HG02970 (cell line): ENCODE results near the gene LIN9.

Experiments
- ATAC-seq: cut with Tn5 transposase; IDR thresholded peaks from one replicate; pipeline ENCODE4 v1.9.1; 2021; ENCODE audit warnings: mild to moderate bottlenecking, moderate library complexity, moderate number of reproducible peaks; ENCODE audit not compliant: unreplicated experiment, low FRiP score

The LIN9 gene

DNA sequence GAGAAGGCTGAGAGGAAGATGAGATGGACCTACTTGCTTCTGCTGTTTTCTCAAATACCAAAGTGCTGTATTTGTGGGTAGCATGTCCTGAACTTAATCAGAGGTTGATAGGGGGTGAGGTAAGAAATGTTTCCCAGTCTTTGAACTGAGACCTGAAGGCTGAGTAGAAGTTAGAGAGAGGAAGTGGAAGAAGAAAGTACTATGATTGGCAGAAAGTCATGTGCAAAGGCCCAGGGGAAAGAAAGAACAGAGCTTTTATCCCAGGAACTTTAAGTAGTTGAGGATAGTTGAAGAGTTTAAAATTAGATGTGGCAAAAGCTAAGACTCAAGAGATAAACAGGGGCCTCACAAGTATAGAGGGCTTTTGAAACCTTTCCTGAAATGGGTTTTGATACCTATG lies 15.5 kb upstream of the LIN9 start:
- ATAC-seq: no peak

- no peak for ATAC-seq
These were observed 14.0 kb upstream of the LIN9 start for GRCh38 chr1:226322986-226323385.

GRCh38 chr1:226320930-226321329 lies 12.0 kb upstream of the LIN9 start:
- no peak for ATAC-seq

- no peak for ATAC-seq
These were observed 9.5 kb upstream of the LIN9 start for GRCh38 chr1:226318471-226318870.

DNA sequence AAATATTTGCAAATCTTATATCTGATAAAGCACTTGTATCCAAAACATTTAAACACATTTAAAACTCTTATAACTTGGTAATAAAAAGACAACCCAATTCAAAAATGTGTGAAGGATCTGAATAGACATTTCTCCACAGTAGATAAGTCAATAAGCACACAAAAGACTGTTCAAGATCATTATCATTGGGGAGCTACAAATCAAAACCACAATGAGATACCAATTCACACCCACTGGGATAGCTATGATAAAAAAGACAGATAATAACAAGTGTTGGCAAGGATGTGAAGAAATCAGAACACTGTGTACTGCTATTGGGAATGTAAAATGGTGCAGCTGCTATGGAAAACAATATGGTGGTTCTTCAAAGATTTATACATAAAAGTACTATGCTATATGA lies 5.1 kb upstream of the LIN9 start:
- no peak for ATAC-seq

GRCh38 chr1:226312065-226312464 lies 3.1 kb upstream of the LIN9 start:
- ATAC-seq: no peak

DNA sequence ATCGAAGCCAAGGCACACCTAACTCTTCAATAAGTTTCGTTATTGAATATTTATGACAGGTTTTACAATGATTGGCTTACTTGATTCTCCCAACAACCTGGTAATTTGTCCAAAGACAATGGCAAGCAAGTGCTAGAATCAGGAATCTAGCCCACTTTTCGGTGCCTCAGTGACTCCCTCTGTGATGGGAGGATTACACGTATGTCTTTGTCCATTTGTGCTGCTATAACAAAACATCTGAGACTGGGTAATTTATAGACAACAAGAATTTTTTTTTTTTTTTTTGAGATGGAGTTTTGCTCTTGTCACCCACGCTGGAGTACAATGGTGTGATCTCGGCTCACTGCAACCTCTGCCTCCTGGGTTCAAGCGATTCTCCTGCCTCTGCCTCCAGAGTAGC lies 2.4 kb upstream of the LIN9 start:
- ATAC-seq: no peak

DNA sequence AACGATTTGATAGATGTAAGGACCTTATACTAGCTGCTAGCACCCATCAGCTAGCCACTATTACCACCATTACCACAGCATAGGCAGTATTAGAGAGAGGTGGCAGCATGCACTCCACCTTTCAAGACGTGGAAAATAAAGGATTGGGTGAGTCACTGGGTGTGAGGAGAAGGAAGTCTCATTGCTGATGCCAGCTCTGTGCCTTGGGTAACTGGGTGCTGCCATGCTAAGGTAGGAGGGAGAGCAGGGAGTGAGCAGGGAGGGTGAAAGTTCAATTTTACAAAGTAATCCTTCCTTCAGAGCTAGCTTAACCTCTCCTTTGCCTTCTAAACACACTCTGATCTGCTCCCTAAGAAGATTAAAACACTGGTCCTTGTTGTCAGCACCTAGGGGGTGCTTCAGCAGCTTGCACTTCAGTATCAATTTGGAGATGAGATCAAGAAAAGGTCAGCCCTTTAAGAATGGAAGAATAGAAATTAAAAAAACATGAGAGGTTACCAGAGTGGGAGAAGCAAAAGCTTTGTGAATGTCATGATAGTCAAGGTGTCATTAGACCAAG lies 1.8 kb upstream of the LIN9 start:
- ATAC-seq: no peak

DNA sequence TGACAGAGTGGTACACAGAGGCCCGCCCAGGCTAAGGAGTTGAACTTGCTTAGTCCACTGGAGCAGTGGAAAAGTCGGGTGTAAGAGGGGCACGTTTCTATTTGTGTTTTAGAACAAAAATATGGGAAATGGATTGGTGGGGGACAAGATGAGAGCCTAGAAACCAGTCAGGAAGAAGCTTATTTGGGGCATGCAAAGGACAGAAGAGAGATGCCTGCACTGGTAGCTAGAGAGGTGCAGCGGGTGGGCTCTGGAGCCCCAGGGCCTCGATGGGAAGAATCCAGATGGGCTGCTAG lies 1.2 kb upstream of the LIN9 start:
- ATAC-seq: no peak

GRCh38 chr1:226309398-226310244 lies 657 bp upstream of the LIN9 start:
- no peak for ATAC-seq

DNA sequence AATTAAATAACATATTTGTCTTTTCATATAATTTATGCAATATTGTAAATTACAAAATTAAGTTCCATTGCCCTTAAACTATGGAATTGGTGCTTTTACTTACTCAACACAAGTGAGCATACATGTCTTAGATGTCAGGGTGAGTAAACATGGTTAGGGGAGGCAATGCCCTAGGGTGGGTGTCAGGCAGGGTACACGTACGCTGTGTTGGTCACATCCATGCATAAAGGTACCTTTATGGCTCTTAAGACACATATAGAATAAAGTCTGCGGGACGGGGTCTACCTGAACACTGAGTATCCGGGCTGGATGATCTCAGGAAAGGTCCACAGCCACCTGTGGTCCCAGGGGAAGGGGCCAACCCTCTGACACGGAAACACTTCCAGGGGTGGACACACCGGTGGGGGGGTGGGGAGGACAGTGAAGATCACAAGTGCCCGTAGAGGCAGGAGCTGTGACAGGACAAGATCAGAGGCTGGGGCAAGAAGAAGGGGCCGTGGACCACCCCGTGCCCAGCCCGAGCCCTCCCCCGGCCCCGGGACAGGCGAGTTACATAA lies 720 bp downstream of the LIN9 start:
- ATAC-seq: no peak

- no peak for ATAC-seq
These were observed 2.5 kb downstream of the LIN9 start for GRCh38 chr1:226306425-226306824.

DNA sequence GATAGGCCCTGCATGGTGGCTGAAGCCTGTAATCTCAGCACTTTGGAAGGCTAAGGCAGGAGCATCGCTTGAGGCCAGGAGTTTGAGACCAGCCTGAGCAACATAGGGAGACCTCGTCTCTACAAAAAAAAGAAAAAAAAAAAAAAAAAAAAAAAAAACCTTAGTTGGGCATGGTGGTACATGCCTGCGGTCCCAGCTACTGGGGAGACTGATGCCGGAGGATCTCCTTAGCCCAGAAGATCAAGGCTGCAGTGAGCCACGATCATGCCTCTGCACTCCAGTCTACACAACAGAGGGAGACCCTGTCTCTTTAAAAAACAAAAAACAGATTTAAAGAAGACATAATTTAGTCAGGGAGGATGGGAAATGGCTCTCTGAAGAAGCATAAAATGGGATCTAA lies 3.8 kb downstream of the LIN9 start:
- ATAC-seq: no peak

- no peak for ATAC-seq
These were observed 4.5 kb downstream of the LIN9 start for GRCh38 chr1:226304291-226304955.

DNA sequence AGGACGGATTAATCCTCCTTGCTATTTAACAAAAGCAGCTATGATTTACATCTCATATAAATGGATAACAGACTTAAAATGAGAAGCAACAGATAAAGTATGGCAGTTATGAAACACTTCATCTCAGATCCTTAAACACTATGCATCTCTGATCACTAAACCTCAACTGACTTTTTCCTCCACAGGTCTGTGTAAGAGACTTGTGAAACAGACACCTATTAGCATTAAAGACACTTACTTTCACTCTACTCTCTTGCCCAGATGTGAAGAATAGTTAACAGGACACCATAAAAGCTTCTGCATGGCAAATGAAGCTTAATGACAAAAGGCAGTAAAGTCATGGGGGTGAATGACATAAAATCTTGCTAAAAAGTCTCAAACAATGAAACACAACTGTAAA lies 6.2 kb downstream of the LIN9 start:
- no peak for ATAC-seq

- ATAC-seq: no peak
These were observed 12.1 kb downstream of the LIN9 start for GRCh38 chr1:226296911-226297310.

DNA sequence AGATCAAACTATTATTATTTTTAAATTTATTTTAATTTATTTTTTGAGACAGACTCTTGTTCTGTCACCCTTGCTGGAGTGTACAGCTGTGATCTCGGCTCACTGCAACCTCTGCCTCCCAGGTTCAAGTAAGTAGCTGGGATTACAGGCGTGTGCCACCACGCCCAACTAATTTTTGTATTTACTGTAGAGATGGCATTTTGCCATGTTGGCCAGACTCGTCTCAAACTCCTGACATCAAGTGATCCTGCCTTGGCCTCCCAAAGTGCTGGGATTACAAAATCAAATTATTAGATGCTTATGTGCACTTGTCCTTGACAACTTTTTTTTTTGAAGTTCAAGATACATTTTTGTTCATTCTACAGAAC lies 15.4 kb downstream of the LIN9 start:
- ATAC-seq: no peak

DNA sequence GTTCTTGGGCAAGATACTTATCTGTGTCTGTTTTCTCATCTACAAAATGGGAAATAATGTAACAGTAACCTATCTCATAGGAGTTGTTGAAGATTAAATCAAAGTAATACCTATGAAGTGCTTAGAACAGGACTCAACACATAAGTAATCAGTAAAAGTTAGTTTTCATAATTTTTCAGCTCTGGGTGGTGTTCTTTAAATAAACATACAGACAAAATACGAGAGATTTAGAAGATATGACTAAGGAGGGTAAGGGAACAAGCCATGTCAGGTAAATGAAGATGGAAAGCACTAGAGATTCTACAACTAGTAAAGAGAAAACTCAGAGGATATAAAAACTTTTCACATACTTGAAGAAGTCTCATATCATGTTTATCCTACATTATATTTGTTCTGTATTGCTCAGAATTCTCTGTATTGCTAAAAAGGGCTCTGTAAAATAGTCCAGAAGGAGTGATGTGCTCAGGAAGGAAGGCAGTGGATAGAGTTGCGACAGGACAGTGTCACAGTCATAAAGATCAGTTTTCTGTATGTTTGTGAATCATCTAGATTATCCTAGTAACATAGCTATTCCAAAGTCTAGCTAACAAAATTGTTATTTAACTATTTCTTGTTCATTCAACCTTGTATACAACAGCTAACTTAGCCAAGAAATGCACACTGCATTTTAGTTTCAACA lies 16.0 kb downstream of the LIN9 start:
- ATAC-seq: no peak

- ATAC-seq: no peak
These were observed 21.4 kb downstream of the LIN9 start for GRCh38 chr1:226287587-226287986.

DNA sequence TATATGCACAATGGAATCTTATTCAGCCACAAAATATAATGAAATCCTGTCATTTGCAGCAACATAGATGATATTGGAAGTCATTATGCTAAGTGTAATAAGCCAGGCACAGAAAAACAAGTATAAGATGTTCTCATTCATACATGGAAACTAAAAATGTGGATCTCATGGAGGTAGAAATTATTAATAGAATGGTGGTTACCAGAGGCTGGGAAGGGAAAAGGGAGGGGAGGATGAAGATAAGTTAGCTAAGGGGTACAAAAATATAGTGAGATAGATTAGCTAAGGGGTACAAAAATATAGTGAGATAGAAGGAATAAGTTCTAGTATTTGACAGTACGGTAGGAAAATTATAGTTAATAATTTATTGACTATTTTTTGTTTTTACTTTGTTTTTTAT lies 27.9 kb downstream of the LIN9 start:
- no peak for ATAC-seq

GRCh38 chr1:226279498-226279897 lies 29.5 kb downstream of the LIN9 start:
- no peak for ATAC-seq
